HG03095 (cell line): ENCODE results near the gene SSBP4.
A peak's percentile ranks its signal among the peaks of the same experiment; 100 is the strongest.

Source experiments
- ATAC-seq: cut with Tn5 transposase; IDR thresholded peaks from one replicate; pipeline ENCODE4 v1.9.1; 2021; ENCODE audit warnings: moderate library complexity; ENCODE audit not compliant: unreplicated experiment

The SSBP4 gene

DNA sequence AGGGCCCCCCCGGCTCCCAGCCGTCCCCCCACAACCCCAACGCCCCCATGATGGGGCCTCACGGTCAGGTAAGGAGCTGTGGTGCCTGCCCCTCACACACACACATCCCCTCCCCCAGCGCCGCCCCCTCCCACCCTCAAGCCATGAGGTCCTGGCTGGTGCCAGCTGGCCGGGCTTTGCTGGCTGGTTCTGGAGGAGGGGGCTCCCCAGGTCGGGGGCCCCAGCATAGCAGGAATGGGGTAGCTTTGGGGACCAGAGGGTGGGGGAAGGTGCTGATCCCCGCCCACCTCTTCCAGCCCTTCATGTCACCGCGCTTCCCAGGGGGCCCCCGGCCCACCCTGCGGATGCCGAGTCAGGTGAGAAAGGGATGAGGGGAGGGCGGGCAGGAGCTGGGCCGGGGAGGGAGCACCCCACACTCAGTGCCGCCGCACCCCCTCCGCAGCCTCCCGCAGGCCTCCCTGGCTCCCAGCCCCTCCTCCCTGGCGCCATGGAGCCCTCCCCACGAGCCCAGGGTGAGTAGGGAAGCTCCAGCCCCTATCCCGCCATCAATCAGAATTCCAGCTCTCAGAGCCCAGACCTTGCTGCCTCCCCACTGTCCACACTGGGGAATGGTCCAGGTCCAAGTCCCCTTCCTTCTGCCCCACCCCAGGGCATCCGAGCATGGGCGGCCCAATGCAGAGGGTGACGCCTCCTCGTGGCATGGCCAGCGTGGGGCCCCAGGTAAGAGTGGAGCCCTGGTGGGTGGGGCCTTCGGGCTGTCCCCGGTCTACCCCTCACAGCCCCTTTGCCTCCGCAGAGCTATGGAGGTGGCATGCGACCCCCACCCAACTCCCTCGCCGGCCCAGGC is 12.4 kb downstream of the SSBP4 start:
- ATAC-seq: no peak

DNA sequence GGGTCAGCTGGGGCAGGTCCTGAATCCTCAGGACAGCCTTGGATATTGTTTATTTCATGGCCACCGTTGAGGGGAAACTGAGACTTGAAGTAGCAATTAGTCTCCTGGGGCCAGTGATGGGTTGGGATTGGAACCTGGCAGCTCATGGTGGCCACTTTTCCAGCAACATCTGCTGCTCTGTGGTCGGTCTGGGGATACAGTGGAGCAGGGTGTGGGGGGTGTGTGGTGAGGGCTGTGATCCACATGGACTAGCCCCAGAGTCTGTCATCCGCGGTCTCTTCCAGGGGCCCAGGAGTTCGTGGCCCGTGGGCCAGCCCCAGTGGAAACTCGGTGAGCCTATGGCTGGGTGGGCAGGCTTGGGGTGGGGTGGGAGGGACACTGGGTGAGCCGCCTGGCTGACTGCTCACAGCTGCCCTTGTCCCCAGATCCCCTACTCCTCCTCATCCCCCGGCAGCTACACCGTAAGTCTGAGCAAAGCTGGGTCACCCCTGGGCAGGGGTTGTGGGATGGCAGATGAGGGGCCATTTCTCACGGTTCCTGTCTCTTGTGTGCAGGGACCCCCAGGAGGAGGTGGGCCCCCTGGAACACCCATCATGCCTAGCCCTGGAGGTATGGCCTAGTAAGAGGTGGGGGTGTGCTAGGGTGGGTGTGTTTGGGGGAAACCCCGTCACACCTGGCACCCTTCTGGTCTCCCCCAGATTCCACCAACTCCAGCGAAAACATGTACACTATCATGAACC is 13.2 kb downstream of the SSBP4 start:
- ATAC-seq: no peak

GRCh38 chr19:18433015-18433691 is 14.0 kb downstream of the SSBP4 start:
- ATAC-seq: no peak

DNA sequence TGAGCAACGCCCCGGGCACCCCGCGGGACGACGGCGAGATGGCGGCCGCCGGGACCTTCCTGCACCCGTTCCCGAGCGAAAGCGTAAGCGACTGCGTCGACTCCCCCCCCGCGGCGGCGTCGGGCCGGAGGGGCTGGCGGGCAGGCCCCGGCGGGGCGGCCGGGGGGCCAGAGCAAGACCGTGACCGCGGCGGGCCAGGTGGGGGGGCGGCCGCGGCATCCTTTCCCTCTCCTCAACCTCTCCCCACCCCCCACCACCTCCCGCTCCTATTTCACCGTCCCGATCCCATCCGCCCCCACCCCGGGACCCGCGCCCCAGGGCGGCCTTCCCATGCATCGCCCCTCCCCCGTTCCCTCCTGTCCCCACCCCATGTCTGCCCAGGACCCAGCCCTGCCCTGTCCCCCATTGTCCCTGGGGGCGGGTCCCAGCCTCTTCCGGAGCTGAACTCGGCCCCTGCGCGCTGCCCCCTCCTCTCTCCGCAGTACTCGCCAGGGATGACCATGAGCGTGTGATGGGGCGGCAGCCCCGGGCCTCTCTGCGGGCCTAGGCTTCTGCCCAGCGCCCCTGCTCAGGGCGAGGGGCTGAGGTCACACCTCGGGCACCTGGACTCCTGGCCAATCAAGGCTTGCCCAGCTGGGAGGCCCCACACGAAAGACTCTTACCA is 14.7 kb downstream of the SSBP4 start:
- ATAC-seq: no peak

- no peak for ATAC-seq
These were observed 15.4 kb downstream of the SSBP4 start for GRCh38 chr19:18434411-18435175.

DNA sequence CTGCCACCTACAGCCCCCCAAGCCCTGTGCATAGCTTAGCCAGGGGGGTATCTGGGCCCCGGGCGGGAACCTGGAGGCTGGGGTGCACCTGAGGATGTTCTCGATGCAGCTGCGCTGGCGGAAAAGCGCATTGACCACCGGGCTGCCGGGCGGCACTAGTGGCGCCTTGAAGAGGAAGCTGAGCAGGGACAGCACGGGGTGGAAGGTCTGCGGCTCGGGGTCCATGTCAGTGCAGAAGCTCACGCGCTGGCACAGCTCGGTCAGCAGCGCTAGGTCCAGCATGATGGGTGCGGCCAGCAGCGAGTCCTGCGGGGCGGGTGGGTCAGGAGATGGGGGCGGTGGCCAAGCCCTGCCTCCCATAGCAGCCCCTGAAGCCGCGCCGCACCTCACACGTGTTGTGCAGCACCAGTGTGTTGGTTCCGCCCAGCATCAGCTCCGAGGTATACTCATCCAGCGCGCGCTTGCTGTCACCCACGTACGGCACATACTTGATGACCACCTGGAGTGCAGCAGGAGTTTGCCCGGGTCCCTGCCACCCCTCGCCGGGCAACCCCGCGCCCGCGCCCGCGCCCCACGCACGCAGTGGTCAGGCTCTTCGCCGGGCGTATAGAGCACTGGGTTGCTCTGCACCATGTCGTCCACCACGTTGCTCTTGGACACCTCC is 16.1 kb downstream of the SSBP4 start:
- ATAC-seq: no peak

DNA sequence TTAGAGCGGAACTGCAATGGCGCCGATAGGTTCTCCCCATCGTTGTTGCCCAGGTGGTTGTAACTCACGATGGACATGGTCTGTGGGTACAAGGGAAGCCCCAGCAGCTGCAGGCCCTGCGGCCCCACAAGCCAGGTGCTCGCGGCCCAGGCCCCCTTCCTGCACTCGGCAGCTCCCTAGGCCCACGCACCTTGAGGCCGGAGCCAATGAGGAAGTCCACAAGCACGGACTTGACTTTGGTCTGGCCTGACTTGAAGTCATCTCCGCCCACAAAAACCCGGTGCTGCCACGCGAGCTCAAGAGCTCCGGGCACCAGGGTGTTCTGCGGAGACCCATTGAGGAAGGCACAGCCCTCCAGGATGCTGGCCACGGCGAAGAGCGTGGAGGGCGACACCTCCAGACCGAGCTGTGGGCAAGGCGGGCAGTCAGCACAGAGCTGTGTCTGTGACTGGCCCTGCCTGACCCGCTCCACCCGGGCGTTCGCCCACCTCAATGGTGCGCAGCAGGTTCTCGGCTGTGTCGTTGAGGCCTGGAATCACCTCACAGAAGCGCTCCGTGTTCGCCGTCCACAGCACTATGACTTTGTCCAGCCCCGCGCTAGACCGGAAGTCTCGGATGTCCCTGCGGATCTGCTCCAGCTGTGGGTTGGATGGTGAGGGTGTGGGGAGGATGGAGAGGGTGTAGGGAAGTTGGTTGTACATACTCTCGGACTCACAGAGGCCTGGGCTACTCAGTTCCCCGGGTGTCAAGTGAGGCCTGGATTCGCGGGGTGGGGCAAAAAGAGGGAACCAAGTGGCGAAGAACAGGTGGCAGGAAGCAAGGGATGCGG is 16.9 kb downstream of the SSBP4 start:
- ATAC-seq: no peak

- ATAC-seq: peak; percentile 45
These were observed 17.7 kb downstream of the SSBP4 start for GRCh38 chr19:18436671-18437490.

DNA sequence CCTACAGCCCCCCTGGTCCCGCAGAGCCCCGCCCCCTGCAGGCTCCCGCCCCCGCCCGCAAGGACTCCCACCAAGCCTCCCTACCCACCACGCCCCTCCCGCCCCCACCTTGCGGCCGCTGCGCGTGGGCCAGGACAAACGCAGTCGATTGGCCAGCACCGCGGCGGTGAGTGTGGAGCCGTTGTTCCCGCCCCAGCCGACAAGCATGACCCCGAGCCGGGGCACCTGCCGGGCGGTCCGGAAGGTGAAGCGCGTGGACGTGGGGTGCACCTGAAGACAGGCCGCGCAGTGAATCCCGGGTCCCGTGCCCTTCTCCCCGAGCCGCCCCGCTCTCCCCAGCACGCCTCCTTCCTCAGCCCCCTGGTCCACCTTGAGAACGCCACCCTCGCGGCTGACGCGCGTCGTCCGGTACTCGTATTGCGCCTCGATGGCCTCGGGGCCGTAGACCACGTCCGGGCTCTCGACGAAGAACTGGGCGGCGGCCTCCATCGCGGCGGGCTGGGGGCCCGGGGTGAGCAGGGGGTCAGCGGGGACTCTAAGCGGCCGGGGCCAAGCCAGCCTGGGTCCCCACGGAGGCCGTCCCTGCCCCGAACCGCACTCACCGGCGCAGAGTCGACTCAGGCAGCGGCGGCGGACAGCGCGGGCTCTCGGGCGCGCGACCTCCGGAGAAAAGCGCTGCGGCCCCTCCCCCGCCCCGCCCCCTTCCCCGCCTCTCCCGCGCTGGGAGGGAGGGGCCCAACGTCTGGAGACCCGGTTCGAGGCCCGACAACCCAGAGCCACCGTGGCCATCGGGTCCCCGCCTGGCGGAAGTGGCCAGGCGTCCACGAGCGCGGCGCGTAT is 18.5 kb downstream of the SSBP4 start, which contains the start of gene ISYNA1:
ISYNA1 (minus strand) TSS at position 643 of the 840 bp plus-strand sequence; CDS start at position 489, 154 bp downstream.
- no peak for ATAC-seq

DNA sequence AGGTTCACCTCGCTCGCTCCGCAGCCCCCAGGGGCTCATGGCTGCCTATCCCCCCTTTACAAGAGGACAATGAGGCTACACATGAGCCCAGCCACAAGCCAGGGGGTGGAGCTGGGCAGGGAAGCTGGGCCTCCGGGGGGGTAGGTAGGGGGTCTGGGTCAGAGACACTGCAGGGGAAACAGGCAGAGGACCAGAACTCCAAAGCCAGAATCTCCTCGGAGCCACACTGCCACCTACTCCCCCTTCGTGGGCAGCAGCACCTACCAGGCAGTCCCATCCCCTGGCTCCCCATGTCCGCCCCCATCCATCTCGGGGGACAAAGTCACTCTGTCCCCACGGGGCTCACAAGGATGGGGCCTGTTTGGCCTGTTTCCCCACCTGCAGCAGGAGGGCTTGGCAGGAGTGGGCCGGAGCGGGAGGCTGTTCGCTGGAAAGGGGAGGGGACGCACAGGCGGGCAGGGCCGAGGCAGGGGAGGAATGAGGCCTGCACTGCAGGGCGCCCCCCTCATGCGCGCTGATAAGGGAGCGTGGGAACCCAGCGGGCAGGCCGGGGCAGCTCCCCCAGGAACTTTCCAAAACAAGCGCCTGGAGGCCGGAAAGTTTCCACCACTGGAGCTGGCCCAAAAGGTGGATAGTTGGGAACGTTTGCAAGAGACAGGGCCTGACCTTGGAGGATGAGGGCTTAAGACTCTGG is 19.3 kb downstream of the SSBP4 start:
- no peak for ATAC-seq

DNA sequence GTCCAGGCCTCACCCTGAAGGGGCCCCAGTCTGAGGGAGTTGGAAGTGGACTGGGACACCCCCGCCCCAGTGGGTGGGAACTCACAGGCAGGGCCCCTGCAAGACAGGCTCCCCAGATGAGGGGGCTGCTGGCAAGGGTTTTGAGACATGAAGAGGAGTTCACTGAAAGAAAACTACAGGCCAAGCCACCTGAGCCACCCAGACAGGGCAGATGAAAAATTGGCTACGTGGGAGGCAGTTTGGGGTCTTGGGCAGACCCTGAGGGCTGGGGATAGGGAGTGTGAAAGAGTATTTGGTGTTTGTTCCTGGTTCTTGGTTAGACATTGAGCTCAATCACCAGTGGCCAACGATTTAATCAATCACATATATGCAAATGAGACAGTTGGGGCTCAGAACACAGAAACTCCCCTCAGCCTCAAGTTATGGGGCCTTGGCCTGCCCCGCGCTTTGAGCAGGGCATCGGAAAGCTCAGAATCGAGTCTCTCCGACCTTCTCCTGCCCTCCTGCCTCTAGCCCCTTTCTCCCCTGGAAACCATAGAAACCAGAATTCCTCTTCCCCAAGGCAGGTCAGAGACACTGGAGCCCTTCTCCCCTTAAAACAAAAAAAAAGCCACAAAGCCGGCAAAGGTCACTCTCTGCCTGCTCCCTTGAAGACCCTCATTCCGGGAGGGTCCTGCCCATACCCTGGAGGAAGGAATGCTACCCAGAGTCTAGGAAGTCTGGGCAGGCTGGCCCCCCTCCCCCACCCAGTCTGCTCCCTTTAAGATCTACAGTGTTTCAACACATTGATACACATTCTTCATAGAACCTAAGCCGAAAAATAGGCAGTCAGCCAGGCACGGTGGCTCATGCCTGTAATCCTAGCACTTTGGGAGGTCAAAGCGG is 20.1 kb downstream of the SSBP4 start:
- ATAC-seq: no peak

GRCh38 chr19:18439910-18440237 is 20.7 kb downstream of the SSBP4 start:
- ATAC-seq: no peak

GRCh38 chr19:18440415-18440877 is 21.2 kb downstream of the SSBP4 start:
- no peak for ATAC-seq

- ATAC-seq: no peak
These were observed 22.0 kb downstream of the SSBP4 start for GRCh38 chr19:18440936-18441803.
